NCI-H460 (cell line): ENCODE data around the gene DLGAP4. TPM values are rescaled to one million over a fixed set of nuclear protein-coding genes. Genes with fewer than 3 reads are reported as not detected.

Experiments
- DNase-seq: peaks from one replicate; pipeline ENCODE4 v3.0.0-alpha.2; 2016; ENCODE audit warnings: low read depth; ENCODE audit errors: extremely low read depth
- total RNA-seq: library from RNA; depleted of rRNA; stranded (reverse); fragments of >200 nt; shearing (Covaris generic); gene quantifications from 2 replicates; pipeline ENCODE4 v1.2.3, GENCODE V29; 2014

Gene DLGAP4
- total RNA-seq, 1 experiment from 2014 or later, result 10.4 TPM

GRCh38 chr20:36483919-36484808 lies 178.0 kb downstream of the DLGAP4 start:
- DNase-seq, result no peak

DNA sequence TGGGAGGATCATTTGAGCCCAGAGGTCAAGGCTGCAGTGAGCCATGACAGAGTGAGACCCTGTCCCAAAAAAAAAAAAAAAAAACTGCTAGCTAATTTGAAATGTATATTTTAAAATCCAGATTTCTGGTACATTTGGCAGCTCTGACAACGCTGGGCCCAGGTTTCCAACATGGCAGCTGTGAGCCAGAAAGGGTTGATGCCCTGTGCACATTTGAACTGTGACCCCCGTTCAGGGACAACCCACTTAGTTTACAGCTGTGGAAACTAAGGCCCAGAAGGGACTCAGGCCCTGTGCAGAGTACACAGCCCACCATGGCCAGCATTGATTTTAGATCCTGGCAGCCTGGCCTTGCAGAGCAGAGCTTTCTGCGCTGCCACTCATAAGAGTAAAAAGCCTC lies 179.1 kb downstream of the DLGAP4 start:
- no peak for DNase-seq

DNA sequence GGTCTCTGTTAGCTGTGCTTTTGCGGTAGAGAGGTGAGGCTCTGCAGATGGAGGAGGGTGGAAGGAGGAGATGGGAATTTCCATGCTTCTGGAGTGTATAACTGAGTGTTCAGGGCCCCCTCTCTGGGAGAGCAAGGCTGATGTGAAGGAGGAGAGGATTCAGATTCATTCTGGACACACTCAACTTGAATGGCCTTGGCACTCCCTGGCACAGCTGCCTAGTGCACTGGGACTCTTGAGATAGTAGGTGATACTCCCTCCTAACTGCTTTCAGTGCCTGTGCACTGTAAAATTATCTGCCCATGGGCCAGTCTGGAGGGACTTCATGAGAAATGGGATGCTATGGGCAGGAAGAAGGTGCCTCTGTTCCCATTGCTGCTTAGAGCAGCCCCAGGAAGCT lies 180.9 kb downstream of the DLGAP4 start:
- no peak for DNase-seq

- DNase-seq, result no peak
These were observed 184.1 kb downstream of the DLGAP4 start for GRCh38 chr20:36490191-36490590.

DNA sequence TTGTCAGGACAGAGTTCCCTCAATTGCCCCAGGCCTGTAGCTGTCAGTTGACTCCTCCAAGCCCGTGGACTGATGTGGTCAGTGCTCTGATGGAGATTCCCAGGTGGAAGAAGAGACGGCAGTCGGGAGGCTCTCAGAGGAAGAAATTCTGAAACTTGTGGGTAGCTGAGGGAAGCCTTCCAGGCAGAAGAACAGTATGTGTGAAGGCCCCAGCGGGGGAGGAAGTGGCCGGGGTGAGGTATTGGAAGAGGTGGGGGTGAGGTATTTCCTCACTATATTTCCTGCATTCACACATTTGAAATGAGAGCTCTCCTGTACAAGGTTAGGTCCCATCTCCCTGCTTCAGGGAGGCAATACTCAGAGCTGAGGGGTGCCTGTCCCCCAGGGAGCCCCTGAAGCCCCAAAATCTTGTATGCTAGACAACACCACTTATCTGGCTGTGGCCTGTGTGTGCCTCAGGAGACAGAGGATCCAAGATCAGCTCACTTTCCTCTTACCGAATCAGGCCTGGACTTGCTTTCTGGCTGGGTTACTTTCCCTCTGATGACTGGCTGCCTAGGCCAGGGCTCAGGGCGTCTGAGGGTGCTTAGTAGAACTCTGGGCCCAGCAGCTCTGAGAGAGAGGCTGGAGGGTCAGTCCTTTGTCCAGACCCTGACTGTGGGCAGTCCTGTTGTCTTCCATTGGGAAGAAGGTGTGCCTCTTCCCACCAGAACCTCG lies 185.9 kb downstream of the DLGAP4 start:
- DNase-seq, result no peak

DNA sequence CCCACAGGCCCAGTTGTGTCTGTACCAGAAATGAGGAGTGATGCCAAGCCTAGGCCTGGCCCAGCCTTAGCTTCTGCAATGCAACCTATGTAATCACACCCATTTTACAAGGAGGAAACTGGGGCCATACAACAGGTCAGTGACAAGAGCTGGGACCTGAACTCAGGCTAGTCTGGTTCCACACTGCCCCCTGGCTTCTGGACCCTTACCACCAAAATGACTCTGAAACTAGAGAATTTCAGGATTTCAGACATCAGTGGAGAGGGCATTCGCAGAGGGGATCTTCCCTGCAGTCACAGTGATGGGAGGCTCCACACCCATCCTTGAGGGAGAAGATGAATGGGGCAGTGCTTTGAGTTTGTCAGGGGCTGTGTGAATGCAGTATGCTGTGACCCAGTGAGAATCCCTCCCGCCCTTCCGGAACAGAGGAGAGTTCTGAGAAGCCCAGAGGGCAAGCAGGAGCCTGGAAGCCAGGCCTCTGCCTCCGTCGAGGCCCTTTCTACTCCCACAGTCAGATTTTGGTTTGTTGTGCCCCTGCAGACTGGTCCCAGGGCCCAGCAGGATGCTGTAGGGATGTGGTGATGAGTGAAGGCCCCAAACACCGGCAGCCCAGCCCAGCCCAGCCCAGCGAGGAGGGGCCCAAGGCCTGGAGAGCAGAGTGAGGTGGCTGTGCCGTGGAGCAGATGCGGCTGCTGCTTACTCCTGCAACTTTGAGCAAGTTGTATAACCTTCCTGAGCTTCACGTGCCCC lies 187.1 kb downstream of the DLGAP4 start:
- peak; percentile 14 for DNase-seq

- no peak for DNase-seq
These were observed 187.6 kb downstream of the DLGAP4 start for GRCh38 chr20:36493801-36494114.

GRCh38 chr20:36496707-36497669 lies 190.8 kb downstream of the DLGAP4 start:
- no peak for DNase-seq

GRCh38 chr20:36497856-36498255 lies 191.7 kb downstream of the DLGAP4 start:
- no peak for DNase-seq

DNA sequence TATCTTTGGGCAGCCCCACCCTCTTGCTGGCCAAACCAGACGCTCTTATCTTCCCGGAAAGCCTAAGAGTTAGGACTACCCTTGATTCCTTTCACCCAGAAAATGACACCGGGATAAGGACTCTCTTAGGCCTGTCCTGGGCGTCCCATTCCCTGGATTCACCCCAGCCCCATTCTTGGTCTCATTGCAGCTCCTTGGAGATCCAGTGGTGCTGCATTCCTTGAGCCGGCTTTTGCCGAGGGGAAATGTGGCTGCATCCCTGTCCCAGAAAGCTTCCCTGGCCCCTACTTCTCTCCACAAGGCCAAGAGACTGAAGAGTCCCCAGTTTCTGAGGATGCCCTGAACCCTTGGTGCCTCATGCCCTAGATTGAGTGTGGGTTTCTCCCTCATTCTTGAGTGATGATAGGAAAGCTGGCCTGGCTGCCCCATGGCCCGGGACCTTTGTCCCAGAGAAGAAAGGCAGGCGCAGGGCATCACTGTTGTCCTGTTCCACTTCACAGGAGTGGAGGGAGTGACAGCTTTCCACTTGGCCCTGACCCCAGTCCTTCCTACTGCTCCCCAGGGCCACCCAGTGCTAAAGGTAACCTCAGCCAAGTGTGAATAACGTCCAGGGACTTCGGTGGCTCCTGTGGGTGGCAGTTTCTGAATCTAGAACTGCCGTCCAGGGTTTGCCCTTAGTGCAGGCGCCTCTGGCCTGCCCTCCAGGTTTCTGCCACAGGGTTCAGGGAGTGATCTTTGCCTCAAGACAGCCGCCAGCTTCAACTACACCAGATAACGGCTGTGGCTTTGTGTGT lies 192.4 kb downstream of the DLGAP4 start:
- no peak for DNase-seq

DNA sequence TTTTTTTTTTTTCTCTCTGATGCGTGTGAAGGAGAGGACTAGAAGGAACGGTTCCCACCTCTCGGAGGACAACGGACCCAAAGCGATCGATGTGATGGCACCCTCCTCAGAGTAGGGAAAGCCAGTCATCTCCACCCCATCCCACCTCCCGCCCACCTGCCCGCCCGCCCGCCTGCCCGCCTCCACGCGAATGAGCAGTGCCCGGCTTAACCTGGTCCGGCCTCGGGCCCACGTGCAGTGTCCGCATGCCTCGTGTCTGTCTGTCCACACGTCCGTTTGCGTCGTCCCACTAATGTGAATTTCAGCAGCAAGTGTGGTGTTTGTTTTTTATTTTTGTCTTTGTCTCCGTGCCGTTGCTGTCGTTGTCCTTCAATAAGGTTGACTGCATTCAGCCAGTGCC lies 193.1 kb downstream of the DLGAP4 start:
- DNase-seq, result no peak

GRCh38 chr20:36499723-36500501 lies 193.8 kb downstream of the DLGAP4 start:
- no peak for DNase-seq

GRCh38 chr20:36501367-36502006 lies 195.3 kb downstream of the DLGAP4 start:
- no peak for DNase-seq

GRCh38 chr20:36504295-36504694 lies 198.2 kb downstream of the DLGAP4 start:
- no peak for DNase-seq

GRCh38 chr20:36506253-36506652 lies 200.1 kb downstream of the DLGAP4 start:
- no peak for DNase-seq

DNA sequence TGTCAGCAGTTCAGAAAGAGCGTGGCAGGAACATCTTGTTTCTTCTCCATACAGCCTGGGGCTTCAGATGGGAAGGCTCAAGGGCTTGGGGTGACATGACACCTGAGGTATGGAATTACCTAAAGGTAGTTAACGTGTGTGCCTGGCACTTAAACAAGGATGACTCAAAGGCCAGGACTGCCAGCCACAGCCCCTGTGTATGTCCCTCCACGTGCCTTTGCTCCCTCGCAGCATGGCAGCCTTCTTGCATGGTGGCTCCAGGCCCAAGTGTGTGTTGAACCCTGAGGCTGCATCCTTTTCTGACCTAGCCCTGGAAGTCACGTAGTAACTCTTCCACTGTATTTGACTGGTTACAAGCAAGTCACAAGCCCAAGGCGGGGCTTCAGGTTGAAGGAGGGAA lies 201.6 kb downstream of the DLGAP4 start:
- DNase-seq, result no peak

DNA sequence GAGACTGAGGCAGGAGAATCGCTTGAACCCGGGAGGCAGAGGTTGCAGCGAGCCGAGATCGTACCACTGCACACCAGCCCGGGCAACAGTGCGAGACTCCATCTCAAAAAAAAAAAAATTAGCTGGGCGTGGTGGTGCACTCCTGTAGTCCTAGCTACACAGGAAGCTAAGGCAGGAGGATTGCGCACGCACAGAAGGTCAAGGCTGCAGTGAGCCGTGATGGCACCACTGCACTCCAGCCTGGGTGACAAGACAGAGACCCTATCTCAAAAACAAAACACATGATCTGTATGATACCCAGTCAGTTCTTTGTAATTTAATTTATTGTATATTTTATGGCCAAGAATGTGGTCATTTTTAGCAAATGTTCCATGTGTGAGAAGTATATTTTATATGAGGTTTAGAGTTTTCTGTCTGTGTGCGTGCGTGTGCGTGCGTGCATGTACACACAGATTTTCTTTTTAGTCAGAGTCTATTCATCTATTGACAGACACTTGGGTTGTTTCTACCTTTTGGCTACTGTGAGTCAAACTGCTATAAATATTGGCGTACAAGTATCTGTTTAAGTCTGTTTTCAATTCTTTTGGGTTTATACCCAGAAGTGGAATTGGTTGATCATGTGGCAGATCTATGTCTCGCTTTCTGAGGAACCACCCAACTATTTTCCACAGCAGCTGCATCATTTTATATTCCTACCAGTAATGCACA lies 213.0 kb downstream of the DLGAP4 start:
- DNase-seq, result no peak

DNA sequence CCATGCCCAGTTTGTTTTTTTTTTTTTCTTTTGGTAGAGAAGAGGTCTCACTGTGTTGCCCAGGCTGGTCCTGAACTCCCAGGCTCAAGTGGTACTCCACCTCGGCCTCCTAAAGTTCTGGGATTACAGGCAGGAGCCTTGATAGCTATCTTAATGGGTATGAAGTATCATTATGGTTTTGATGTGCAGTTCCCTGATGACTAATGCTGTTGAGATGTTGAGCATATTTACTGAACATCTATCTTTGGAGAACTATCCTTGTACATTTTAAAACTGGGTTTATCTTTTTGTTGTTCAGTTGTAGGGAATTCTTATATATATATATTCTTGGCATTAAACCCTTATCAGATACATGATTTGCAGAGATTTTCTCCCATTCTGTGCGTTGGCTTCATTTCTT lies 213.8 kb downstream of the DLGAP4 start:
- DNase-seq, result no peak
